HTERT RPE-1 (cell line): ENCODE data around the gene SYTL1.

ENCODE experiments used
- in situ Hi-C: fragments of 300-500 bp; cut with MboI; formaldehyde crosslinking; loops from 4 replicates; pipeline ENCODE4 v1.14.3; 2020; ENCODE audit warnings: low sequenced_read_pairs

The SYTL1 gene

GRCh38 chr1:27400082-27400962 is 58.5 kb downstream of the SYTL1 start:
- in situ Hi-C loops: no loop called here

GRCh38 chr1:27400963-27401341 is 59.1 kb downstream of the SYTL1 start:
- in situ Hi-C loops: no loop called here

- in situ Hi-C loops: no loop called here
Observed at GRCh38 chr1:27402349-27402754, 60.5 kb downstream of the SYTL1 start.

DNA sequence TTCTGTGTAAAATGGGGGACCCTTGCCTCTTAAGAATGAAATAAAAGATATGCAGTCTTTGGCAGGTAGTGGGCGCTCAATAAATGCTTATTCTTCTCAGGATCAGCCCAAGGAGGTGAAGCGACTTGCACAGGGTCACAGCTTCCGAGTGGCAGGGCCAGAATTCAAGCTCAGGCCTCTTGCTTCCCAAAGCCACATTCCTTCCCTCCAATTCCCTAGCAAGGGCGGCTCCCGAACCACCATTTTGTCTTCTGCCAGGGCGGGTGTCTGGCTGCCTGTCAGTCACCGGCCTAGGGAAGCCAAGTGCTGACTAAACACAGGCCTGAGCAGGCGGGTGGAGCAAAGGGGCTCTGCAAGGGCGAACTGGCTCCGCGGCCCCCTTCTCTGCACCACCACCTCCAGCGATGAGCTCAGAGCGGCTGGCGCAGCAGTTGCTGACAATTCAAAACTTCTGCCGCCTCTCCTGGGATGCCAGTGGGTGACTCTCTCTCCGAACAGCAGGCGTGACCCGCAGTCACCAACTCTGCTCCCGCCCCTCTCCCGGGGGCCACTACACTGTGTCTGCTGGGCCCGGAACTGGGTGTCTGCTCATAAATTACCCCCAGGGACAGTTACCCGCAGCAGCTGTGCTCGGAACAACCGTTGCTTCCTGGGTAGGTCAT is 61.4 kb downstream of the SYTL1 start:
- in situ Hi-C loops: no loop called here
